Cortex of kidney (tissue), 1 donor: ENCODE results near the gene ZNF467.

Experiments used
- DNase-seq: peaks from one replicate; lab custom pipeline; 2025; lab: John Stamatoyannopoulos, UW

Gene ZNF467

GRCh38 chr7:149785983-149786382 lies 12.6 kb upstream of the ZNF467 start:
- no peak for DNase-seq

DNA sequence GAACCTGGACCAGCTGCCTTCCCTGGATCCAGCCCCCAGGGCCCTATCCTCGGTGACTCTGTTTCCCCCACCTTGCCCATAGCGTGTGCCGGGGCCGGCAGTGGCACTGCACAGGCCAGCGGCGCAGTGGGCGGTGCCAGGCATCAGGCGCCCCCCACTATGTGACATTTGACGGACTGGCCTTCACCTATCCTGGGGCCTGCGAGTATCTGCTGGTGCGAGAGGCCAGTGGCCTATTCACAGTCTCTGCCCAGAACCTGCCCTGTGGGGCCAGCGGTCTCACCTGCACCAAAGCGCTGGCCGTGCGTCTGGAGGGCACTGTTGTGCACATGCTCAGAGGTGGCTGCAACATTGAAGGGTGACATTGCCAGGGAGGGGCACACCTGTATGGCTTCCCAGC lies 12.0 kb upstream of the ZNF467 start:
- DNase-seq, result no peak

- no peak for DNase-seq
These were observed 10.8 kb upstream of the ZNF467 start for GRCh38 chr7:149784251-149784608.

- DNase-seq, result no peak
These were observed 10.2 kb upstream of the ZNF467 start for GRCh38 chr7:149783386-149784250.

DNA sequence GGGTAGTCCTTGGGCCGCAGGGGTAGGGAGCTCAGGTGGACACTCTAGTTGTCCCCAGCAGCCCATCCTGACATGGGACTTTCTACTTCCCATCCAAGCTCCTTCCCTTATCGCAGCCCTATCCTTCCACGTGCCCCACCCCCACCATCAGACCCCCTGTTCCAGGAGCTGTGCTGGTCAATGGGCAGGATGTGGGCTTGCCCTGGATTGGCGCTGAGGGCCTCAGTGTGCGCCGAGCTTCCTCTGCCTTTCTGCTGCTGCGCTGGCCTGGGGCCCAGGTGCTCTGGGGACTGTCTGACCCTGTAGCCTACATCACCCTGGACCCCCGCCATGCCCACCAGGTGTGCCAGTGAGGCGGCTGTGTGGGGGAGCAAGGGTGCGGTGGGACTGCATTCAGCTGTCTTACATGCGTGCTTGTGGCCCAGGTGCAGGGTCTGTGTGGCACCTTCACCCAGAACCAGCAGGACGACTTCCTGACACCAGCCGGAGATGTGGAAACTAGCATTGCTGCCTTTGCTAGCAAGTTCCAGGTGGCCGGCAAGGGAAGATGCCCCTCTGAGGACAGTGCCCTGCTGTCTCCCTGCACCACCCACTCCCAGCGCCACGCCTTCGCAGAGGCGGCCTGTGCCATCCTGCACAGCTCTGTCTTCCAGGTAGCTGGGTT lies 9.4 kb upstream of the ZNF467 start:
- DNase-seq, result no peak

GRCh38 chr7:149781921-149782320 lies 8.5 kb upstream of the ZNF467 start:
- no peak for DNase-seq

GRCh38 chr7:149780636-149781419 lies 7.4 kb upstream of the ZNF467 start:
- no peak for DNase-seq

DNA sequence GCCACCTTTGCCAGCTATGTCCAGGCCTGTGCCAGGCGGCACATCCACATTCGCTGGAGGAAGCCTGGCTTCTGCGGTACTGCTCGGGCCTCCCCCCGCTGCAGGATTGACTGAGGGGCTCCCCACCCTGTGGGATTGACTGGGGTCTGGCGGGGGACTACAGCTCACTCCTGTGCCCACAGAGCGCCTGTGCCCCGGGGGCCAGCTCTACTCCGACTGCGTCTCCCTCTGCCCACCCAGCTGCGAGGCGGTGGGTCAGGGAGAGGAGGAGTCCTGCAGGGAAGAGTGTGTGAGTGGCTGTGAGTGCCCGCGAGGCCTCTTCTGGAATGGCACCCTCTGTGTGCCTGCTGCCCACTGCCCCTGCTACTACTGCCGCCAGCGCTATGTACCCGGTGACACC lies 6.7 kb upstream of the ZNF467 start:
- DNase-seq, result no peak

DNA sequence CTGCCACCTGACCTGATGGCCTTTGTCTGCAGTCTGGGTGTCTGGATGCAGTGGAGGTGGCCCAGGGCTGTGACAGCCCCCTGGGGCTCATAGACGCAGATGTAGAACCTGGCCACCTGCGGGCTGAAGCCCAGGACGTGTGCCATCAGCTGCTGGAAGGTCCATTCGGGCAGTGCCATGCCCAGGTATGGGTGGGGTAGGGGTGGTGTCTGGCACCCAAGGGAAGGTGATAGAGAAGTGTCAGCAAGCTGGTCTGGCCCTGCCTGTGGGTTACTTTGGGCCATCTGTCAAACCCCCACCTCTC lies 6.1 kb upstream of the ZNF467 start:
- DNase-seq, result no peak

DNA sequence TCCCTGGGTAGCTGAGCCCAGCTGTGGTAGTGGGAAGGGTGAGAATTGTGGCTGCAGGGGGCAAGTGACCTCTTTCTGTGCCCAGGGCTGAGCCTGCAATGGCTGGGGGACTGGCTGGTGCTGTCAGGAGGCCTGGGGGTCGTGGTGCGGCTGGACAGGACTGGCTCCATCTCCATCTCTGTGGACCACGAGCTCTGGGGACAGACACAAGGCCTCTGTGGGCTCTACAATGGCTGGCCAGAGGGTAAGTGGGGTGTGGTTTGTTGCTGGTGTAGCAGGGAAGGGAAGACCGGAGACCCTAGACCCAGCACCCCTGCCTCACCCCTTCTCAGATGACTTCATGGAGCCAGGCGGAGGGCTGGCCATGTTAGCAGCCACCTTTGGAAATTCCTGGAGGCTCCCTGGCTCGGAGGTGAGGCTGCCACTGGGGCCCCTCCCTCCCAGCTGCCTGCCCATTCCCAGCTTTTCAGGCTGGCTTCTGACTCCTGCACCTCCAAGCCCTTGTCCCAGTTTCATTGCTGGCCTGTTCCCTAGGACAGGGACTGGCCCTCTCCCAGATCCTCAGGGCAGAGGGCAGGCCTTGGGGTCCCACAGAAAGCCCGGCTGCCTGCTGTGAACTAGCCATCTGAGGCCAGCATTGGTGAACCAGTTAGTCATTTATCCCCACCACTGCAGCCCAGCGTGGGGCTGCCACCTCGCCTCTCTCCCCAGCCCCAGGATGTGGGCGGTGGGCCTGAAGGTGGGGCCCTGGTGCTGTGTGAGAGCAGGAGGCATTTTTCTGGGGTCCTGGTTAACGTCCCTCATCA lies 5.5 kb upstream of the ZNF467 start:
- no peak for DNase-seq

DNA sequence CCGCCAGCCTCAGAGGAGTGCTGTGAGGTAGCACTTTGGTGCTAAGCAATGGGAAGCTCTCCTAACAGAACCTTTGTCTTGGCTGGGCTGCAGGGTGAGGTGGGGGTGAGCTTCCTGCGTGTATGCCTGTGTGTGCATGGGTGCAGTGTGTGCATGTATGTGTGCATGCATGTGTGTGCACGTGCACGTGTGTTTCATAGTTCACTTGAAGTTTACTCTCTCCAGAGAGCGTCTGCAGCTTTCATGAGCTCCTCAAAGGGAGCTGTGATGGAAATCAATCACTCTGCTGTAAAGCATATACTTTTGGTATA lies 4.9 kb upstream of the ZNF467 start:
- DNase-seq, result no peak

GRCh38 chr7:149777551-149778326 lies 4.4 kb upstream of the ZNF467 start:
- DNase-seq, result no peak

- no peak for DNase-seq
These were observed 3.5 kb upstream of the ZNF467 start for GRCh38 chr7:149776848-149777407.

DNA sequence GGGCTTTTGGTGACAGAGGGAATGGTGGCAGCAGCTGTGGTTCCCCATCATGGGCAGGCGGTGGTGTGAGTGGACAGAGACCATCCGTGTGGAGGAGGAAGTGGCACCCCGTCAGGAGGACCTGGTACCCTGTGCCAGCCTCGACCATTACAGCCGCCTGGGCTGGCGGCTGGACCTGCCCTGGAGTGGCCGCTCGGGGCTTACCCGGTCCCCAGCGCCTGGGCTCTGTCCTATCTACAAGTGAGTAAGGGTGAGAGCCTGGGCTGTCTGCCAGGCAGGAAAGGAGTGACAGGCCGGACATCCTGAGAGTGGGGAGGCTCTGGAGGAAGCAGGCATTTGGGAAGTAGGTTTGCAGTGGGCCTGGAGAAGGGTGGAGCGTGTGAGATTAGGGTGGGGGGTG lies 2.9 kb upstream of the ZNF467 start:
- DNase-seq, result no peak

- DNase-seq, result no peak
These were observed 1.8 kb upstream of the ZNF467 start for GRCh38 chr7:149775176-149775556.

GRCh38 chr7:149774237-149775175 lies 1.1 kb upstream of the ZNF467 start:
- no peak for DNase-seq

DNA sequence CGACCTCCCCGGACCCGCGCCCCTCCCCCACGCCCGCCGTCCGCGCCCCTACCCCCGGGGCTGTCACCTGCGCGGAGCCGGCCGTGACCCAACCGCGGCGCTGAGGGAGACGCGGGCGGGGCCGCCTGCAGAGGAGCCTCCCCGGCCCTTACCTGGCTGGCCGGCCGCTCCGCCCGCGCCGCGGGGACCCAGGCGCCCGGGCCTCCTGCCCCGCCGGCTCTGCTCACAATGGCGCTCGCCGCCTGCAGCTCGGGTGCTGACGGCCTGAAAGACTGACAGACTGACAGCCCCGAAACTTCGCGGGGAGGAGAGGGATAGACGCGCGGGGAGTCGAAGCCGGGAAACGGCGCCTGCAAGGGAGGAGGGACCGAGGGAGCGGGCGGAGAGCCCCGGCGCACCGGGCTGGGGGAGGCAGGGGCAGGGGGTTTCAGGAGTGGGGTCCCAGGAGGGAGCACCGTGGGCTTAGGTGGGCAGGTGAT lies 393 bp downstream of the ZNF467 start:
- no peak for DNase-seq

- no peak for DNase-seq
These were observed 990 bp downstream of the ZNF467 start for GRCh38 chr7:149772241-149772955.

- no peak for DNase-seq
These were observed 1.6 kb downstream of the ZNF467 start for GRCh38 chr7:149771720-149772240.
